Measurements from ENCODE around the gene MPPED2.

MPPED2 gene

GRCh38 chr11:30489076-30489475, 97.1 kb downstream of the MPPED2 start:
- no peaks in the 10 kb centered on the region for H3K36me3 ChIP-seq
- H3K4me1 ChIP-seq (ENCODE audit: control insufficient read depth in 1 of 2, insufficient read depth in 1 of 2, low read depth in 1 of 2, low read length in 1 of 2), result no peaks in the 10 kb centered on the region
- TF ChIP-seq CTCF (IDR thresholded peaks at IDR 0.05), result no peak
- H3K27me3 ChIP-seq, result no peaks in the 10 kb centered on the region
- no peaks in the 10 kb centered on the region for H3K9me3 ChIP-seq
- H3K4me3 ChIP-seq (ENCODE audit: low read depth in 1 of 2, low read length in 1 of 2), result no peak overlapping the region
- H3K27ac ChIP-seq, result no peak overlapping the region

DNA sequence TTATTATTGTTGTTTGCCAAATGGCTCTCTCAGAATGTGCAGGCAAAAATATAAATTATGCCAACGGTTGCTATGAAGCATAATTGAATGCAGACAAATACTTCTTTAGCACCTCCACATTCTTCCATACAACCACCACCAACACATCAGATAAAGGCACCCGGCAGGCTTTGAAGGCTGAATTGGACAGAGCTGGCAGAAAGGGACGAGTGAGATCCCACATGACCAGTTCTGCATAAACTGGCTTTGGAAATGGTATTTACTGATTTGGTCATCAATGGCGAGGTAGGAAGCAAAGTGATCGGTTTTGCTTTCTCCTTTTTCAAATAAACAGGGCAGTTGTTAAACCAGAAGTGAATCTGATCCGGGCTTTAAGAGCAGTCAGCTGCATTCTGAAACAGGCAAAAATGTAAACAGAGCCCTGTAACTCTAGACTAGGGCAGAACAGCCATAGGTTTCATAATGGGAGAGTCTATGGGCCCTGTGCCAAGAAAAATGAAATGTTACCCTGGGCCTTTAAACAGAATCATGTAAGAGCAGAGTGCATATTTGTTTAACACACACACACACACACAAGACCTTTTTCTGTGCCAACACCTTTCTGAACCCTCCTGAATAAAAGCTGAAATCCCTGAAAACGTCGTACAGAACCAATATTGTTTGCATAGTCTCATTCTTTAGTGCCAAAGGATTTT, 97.7 kb downstream of the MPPED2 start:
- Histone ChIP-seq H3K27ac (no peak overlapping the region), H3K9me3 (no peaks in the 10 kb centered on the region), H3K4me1 (ENCODE audit: control insufficient read depth in 1 of 2, insufficient read depth in 1 of 2, low read depth in 1 of 2, low read length in 1 of 2) (no peaks in the 10 kb centered on the region), H3K36me3 (no peaks in the 10 kb centered on the region), H3K4me3 (ENCODE audit: low read depth in 1 of 2, low read length in 1 of 2) (no peak overlapping the region), H3K27me3 (no peaks in the 10 kb centered on the region)
- no peak for TF ChIP-seq CTCF (IDR thresholded peaks at IDR 0.05)

- no peaks in the 10 kb centered on the region for H3K27me3 ChIP-seq
- TF ChIP-seq CTCF (IDR thresholded peaks at IDR 0.05), result no peak
- H3K4me3 ChIP-seq (ENCODE audit: low read depth in 1 of 2, low read length in 1 of 2), result no peak overlapping the region
- no peaks in the 10 kb centered on the region for H3K36me3 ChIP-seq
- H3K27ac ChIP-seq, result no peak overlapping the region
- H3K9me3 ChIP-seq, result no peaks in the 10 kb centered on the region
- peaks cover 0 to 5% of the 10 kb centered on the region in 2 experiments for H3K4me1 ChIP-seq (ENCODE audit: control insufficient read depth in 1 of 2, insufficient read depth in 1 of 2, low read depth in 1 of 2, low read length in 1 of 2)
Measured at GRCh38 chr11:30487200-30487898, 98.8 kb downstream of the MPPED2 start.

DNA sequence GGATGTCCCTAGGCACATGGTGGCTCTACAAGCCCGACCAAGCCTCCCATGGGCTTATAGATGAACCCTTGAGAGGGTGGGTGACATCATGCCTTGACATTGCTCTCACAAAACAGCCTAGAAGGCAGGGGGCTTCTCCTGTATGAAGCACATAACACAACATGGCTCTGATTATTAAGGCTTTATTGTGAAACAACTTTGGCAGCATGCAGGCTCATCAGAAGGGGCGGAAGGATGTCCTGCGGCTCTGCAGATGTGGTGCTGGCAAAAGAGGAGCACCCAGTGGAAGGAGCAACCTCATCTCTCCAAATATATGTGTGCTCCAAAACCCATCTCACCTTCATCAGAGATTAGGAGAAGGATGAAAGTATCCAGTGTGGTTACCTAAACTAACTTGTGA, 100.4 kb downstream of the MPPED2 start:
- Histone ChIP-seq H3K27me3 (no peaks in the 10 kb centered on the region), H3K27ac (no peak overlapping the region), H3K4me1 (ENCODE audit: control insufficient read depth in 1 of 2, insufficient read depth in 1 of 2, low read depth in 1 of 2, low read length in 1 of 2) (peaks cover 0 to 5% of the 10 kb centered on the region in 2 experiments), H3K36me3 (no peaks in the 10 kb centered on the region), H3K4me3 (ENCODE audit: low read depth in 1 of 2, low read length in 1 of 2) (no peak overlapping the region), H3K9me3 (no peaks in the 10 kb centered on the region)
- no peak for TF ChIP-seq CTCF (IDR thresholded peaks at IDR 0.05)

- TF ChIP-seq CTCF (IDR thresholded peaks at IDR 0.05), result no peak
- H3K4me1 ChIP-seq (ENCODE audit: control insufficient read depth in 1 of 2, insufficient read depth in 1 of 2, low read depth in 1 of 2, low read length in 1 of 2), result peaks cover 0 to 5% of the 10 kb centered on the region in 2 experiments
- H3K9me3 ChIP-seq, result no peaks in the 10 kb centered on the region
- H3K27ac ChIP-seq, result no peak overlapping the region
- H3K27me3 ChIP-seq, result no peaks in the 10 kb centered on the region
- H3K4me3 ChIP-seq (ENCODE audit: low read depth in 1 of 2, low read length in 1 of 2), result no peak overlapping the region
- no peaks in the 10 kb centered on the region for H3K36me3 ChIP-seq
Measured at GRCh38 chr11:30485222-30485621, 100.9 kb downstream of the MPPED2 start.

Data from neutrophil (primary cell).